Hematopoietic multipotent progenitor cell treated with erythropoietin and hydrocortisone succinate and interleukin-3 and kit ligand, for 17 days (in vitro differentiated cells): Measurements from ENCODE around the gene GPR101.
"Not testable (repeated sequence)": the region's sequence is repeated elsewhere in the genome, so short reads cannot be mapped to it uniquely, and the experiment has no call there.

Experiments used
- DNase-seq: peaks from one replicate; pipeline ENCODE4 v3.0.0-alpha.2; 2015; ENCODE audit warnings: low spot score

Gene GPR101

DNA sequence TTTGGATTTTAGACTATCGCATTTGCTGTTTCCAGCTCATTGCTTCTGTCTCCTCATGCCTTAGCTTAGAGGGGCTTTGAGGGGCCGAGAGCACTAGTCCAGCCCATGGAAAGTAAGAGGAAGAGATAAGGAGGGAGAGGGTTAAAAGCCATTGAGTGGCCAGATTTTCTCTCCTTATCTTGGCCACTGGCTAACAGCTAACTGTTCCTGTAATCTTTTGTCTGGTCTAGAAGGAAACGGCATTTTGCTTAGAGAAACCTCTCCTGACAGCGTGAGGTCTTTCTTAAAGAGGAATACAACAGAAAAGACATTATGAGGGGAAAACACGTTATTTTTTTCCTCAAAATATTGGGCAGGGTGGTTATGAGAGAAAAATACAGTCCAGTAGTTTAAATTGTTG, 7.9 kb downstream of the GPR101 start:
- no peak for DNase-seq

DNA sequence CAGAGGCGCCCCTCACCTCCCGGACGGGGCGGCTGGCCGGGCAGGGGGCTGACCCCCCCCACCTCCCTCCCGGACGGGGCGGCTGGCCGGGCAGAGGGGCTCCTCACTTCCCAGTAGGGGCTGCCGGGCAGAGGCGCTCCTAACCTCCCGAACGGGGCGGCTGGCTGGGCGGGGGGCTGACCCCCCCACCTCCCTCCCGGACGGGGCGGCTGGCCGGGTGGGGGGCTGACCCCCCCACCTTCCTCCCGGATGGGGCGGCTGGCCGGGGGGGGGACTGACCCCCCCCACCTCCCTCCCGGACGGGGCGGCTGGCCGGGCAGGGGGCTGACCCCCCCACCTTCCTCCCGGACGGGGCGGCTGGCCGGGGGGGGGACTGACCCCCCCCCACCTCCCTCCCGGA, 33.6 kb downstream of the GPR101 start:
- not testable (repeated sequence) for DNase-seq

DNA sequence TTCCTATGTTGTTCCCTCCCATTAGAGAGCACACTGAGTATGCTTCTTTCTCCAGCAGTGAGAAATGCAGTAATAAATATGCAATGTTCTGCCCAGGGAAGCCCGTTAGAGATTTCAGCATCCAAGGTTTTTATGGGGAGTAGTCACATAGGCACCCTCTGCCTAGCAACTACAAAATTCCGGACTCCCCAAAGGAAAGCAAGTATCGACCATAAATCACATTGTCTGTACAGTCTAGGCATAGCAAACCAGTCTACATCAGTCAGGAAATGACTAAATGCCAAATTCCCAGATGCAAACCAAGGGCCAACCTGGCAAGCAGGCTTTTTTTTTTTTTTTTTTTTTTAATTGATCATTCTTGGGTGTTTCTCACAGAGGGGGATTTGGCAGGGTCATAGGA, 34.8 kb downstream of the GPR101 start:
- no peak for DNase-seq
